HT1080 (cell line): ENCODE results near the gene CDC45. TPM values are rescaled to one million over a fixed set of nuclear protein-coding genes. Genes with fewer than 3 reads are reported as not detected.
"Not testable (repeated sequence)": the region's sequence is repeated elsewhere in the genome, so short reads cannot be mapped to it uniquely, and the experiment has no call there.

Experiments used
- DNase-seq: peaks from one replicate; pipeline ENCODE4 v3.0.0-alpha.2; 2015; ENCODE audit warnings: low read depth
- polyA plus RNA-seq, 2 experiments: library from polyadenylated mRNA; depleted of rRNA; stranded (reverse); fragments of >200 nt; gene quantifications; 2 replicates each; pipeline ENCODE4 v1.2.3, GENCODE V29; 2015
- total RNA-seq: library from RNA; depleted of rRNA; stranded (reverse); fragments of >200 nt; shearing (Covaris generic); gene quantifications from 2 replicates; pipeline ENCODE4 v1.2.3, GENCODE V29; 2014; rRNA removed

The CDC45 gene, protein sequence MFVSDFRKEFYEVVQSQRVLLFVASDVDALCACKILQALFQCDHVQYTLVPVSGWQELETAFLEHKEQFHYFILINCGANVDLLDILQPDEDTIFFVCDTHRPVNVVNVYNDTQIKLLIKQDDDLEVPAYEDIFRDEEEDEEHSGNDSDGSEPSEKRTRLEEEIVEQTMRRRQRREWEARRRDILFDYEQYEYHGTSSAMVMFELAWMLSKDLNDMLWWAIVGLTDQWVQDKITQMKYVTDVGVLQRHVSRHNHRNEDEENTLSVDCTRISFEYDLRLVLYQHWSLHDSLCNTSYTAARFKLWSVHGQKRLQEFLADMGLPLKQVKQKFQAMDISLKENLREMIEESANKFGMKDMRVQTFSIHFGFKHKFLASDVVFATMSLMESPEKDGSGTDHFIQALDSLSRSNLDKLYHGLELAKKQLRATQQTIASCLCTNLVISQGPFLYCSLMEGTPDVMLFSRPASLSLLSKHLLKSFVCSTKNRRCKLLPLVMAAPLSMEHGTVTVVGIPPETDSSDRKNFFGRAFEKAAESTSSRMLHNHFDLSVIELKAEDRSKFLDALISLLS
- 56.6 and 59.7 TPM in 2 replicates for total RNA-seq
- polyA plus RNA-seq (2015; cell fraction: cytosol; rRNA removed) = 39.8 and 46.2 TPM in 2 replicates
- 51.6 and 61.3 TPM in 2 replicates for polyA plus RNA-seq (2015; cell fraction: nucleus; rRNA removed)

DNA sequence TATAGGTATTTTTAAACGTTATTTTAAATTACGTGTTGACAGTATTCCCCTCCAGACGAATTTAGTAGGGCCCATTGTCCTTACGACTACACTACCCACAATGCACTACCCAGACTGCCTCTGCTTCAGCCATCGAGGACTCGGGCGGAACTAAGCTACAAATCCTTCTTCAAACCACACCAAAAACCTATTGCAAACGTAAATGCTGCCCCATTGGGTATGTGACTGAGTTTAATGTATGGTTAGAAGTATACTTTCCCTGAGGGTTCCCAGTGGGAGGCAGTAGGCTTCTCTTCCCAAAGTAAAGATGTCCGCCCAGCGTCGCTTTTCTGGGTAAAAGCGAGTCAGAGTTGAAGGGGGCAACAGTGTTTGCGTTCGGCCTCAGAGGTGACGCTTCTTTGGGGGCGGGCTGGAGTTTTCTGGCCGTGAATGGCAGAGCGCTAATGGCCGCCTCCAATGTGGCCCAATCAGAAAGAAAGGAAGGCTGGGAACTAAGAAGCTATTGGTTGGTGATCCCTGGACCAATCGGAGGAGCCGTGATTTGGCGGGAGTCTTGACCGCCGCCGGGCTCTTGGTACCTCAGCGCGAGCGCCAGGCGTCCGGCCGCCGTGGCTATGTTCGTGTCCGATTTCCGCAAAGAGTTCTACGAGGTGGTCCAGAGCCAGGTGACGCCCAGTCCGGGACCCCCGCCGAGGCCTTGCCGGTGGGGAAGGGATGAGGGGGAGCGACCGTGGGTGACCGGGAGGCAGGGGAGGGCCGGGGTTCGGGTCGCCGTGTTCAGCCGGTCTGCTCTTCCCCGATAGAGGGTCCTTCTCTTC is at the start of gene CDC45:
Gene CDC45, plus strand, starts transcription at position 566 of the 818 bp plus-strand sequence. Its CDS starts 49 bp downstream, at position 615.
- DNase-seq = peak; percentile 98

DNA sequence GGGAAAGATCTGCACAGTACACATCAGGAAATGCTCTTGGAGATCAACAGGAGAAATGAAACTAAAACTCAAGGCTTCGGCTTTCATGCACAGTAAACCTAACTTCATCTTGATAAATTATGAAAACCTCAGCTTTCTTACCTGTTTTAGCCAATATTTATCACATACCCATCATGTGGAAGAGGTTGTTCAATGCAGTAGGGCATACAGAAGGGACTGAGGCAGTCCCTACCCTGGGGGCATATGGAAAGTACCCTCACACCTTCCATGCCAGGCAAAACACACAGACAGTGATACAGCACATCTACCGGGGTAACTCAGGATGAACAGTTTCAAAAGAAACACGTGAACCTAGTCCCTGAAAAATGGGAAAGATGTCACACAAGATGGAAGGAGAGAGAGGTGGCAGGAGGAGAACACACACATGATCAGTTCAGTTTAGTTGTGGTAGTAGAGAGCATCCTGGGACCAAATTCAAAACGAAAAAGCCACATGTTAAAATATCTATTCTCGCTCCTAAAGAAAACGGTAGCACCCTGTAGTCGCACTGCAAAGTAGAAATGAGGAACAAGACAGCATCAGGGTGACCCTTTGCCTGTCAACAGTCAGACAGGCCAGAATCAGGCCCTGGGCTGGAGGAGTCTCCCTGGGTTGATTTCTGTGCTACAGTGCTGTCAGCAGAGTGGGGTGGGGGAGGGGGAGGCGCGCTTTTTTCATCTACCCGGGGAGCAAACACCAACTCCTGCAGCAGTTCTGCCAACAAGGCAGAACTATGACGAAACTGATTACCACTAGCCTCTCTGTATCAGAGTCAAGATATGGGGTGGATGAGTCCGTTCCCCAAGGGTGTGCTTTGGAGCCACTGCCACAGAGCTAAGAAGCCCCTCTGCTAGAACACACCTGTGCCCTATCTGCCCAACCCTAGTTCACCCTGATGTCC is 49.5 kb upstream of the CDC45 start:
- DNase-seq = peak; percentile 18

DNA sequence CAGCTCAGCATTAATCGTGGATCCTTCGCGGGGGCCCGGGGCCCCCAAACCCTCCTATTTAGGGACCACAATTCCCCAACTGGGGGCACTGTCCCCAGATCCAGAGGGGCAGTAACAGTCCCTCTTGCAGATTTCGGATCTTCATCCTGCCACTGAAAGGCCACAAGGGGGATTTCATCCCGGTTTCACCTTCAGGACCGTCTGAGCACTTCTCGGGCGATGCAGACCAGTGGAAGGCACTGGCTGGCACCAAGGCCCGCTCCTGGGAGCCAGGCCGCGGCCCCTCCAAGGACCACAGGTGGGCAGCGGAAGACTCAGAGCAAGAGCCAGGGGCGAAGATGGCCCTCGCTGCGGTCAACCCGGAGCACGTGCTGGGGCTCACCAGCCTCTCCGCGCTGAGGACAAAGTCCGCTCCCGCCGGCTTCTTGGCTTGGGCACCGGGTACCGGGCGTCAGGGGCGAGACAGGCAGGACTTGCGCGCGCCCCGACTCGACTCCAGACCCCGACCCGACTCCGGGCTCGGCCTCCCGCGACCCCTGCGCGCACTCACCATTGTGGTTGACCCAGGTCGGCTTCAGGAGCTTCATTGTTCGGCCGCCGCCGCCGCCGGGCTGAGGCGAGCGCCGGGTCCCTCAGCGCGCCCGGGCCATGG is 48.7 kb upstream of the CDC45 start:
- no peak for DNase-seq

DNA sequence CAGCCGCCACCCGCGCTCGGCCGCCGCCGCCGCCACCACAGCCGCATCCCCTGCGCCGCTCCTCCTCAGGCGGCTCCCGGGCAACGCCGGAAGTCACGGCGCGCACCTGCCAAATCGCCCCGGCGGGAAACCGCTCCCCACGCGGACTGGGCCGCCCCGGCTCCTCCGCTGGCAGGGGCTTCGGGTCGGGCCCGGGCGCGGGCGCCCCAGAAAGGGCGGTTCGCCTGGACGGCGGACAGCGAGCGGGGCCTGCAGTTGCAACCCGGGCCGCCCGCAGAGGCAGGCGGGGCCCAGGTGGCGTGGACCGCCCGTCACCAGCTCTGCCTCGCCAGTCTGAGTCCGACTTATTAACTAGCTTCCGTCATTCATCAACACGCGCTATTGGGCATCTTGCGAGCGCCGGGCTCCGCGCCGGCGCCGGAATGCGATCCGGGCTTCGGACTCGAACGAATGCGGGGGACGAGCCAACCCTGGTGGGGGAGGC is 48.0 kb upstream of the CDC45 start, which contains the start of gene HIRA:
Gene HIRA, minus strand, starts transcription at position 85 of the 484 bp plus-strand sequence. CDS start 257 bp downstream, outside the sequence.
- peak; percentile 71 for DNase-seq

DNA sequence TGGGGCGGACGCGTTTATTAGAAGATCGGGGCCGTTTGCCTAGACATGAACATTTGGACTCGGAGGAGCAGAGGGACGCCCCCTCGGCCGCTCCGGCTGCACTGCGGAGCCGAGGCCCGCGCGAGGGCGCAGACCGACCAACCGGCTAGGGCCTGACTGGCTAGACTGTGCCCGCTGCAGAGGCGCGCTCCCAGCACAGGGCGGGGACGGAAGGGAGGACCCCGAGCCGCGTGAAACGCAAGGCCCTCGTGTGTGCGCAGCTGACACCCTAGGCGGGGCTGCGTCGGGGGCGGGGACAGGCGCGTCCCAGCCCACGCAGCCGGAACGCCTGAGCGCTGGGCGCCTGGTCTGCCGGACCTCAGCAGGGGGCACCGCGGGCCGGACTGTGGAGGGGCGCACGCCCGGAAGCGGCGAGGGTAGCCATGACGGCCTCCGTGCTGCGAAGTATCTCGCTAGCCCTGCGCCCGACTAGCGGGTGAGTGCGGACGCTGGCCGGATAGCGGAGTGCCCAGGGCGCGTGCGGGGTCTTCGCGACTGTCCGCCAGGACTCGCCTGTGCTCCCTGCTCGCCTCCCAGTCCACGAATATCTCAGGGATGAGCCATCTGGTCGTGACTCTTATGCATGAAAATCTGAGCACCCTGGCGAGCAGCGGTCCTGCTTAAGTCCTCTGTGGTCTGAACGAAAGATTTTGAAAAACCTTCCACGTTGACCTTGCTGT is 47.4 kb upstream of the CDC45 start, which contains the start of gene MRPL40:
Gene MRPL40, plus strand, starts transcription at position 413 of the 719 bp plus-strand sequence. Its CDS starts 10 bp downstream, at position 423.
- peak; percentile 91 for DNase-seq

DNA sequence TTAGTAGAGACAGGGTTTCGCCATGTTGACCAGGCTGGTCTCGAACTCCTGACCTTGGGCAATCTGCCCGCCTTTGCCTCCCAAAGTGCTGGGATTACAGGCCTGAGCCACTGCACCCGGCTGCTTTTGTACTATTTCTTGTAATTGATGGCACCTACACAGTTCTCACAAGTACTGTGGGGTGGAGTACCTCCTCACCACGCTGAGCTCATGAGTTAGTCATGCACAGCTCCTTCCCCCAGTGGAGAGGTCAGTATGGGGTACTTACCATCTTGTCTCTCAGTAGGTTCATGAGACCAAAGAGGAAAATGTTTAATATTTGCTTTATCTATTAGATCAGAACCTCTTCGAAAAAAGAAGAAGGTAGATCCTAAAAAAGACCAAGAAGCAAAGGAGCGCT is 45.3 kb upstream of the CDC45 start:
- DNase-seq = no peak

DNA sequence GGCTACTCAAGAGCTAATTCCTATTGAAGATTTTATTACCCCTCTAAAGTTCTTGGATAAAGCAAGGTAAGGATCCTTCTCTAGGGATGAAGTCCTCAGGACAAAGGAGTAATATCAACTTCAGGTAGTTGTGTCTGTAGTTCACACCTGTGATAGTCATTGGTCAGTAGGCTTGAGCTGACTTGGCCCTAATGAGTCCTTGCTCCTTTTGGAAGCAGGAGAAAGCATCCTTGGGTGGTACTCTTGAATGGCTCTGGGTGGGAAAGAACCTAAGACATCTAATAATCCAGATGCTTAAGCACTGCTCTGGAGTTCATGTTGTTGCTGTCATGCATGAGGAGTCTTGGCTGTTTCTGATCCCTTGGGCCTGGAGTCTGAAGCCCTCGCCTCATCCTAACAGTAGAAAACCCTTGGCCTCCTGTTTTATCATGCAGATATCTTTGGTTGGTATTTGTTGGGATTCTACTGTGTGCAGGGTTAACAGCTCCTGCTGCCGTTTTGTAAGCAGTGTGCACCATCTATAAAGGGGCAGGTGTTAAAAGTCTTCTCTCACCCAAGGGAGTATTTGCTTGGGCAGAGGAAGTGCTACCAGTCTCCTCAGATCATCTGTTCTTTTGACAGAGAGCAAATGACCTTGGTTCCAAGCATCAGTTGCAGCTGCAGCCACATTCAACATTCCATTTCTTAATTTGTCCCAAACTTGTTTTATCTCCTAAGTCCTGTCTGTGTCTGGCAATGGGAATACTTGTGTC is 44.7 kb upstream of the CDC45 start:
- no peak for DNase-seq

DNA sequence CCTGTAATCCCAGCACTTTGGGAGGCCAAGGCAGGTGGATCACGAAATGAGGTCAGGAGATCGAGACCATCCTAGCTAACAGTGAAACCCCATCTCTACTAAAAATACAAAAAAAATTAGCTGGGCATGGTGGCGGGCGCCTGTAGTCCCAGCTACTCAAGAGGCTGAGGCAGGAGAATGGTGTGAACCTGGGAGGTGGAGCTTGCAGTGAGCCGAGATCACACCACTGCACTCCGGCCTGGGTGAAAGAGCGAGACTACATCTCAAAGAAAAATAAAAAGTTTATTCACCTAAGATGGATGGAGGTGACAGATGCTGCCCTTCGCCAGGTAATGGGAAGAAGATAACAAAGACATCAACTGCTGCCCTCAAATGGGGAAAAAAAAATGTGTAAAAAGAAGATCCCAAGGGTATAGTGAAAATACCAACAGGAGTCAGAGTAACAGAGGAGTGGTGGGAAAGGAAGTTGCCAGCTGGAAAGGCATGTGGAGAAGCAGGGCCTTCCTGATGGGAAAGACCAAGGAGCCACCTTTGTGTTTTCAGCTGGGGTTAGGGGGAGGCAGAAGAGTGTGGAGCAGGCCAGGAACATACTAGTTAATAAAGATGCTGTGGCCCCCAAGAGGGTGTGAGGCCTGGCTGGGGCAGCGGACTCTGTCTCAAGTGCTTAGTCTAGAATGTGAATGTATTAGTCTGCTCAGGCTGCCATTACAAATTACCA is 43.1 kb upstream of the CDC45 start:
- DNase-seq = not testable (repeated sequence)

DNA sequence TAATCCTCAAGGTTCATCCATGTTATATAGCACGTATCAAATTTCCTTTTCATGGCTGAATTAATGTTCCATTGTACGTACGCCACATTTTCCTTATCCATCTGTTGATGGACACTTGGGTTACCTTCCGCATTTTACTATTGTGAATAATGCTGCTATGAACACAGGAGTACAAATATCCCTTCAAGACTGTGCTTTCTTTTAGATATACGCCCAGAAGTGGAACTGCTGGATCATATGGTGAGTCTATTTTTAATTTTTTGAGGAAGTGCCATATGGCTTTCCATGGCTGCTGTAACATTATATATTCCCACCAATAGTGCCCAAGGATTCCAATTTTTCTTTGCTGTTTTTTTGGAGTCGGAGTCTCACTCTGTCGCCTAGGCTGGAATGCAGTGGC is 41.4 kb upstream of the CDC45 start:
- DNase-seq = no peak

DNA sequence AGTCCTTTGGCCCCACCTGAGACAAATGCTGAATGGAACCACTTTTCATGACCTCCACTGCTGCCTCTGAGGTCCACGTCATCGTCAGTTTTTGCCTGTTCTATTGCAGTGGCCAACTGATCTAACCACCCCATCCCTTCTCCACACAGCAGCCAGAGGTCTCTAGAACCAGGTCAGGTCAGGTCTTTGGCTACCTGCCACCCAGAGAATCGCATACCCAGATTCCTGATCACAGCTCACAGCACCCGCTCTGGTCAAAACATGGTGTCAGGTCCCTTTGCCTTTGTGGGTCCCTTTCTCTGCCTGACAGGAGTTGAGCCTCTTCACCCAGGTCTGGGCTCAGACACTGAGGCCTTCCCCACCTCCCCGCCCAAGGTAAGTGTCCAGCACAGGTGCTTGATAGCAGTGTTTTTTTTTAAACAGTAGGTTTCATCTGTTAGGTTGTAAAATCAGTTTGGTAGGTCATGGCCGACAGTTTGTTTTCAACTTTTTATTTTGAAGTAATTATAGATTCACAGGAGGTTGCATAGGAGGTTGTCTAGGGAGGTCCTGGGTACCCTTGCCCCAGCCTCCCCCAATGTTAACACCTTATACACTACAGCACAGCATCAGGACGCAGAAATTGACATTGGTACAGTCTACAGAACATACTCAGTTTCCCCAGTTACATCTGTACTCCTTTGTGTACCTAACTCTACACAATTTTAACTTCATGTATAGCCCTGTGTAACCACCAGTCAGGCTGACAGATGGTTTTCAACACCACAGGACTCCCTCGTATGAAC is 39.1 kb upstream of the CDC45 start:
- DNase-seq = no peak

DNA sequence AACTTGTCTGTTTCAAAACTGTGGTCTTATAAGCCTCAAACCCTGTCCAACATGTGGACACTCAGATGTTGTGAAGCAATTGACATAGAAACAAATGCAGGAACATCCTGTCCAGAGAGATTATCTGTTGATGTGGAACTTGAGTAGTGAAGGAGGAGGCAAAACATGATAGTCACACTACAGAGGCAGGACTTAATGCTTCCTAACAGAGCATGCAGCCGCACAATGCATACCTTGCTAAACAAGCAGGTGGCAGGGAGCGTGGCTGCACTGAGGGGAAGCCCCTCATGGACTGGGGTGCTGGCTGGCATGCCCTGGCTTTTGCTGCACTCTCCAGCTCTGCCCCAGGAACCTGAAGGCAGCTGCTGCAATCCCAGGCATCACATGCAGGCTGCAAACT is 37.6 kb upstream of the CDC45 start:
- no peak for DNase-seq

DNA sequence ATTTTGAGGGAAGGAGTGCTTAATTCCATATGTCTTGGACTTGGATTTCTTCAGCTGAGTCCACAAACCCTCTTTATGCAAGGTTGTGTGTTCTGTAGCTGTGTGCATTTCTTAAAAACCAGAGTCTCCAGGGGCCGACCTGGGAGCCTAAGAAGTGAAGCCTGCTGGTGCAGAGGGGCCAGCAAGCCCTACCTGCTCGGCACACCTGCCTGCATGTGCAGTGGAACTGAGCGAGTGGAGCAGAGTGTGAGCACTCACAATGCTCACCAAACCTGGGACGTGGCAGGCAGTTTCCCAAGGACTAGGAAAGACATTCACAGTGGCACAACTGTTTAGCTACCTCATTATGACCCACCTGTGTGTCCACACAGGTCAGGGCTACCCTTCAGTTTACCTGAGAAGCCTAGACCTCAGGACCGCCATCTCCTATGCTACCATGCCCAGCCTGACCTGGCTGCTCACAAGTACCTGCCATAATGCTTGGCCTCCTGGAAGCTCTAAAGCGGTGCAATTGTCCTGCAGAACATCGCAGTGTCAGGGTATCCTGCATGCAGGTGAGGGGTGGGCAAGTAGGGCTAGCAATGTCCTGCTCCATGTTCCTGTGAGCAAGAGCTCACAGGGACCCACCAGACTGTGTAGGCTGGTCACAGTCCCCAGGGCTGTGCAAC is 36.0 kb upstream of the CDC45 start:
- DNase-seq = no peak

DNA sequence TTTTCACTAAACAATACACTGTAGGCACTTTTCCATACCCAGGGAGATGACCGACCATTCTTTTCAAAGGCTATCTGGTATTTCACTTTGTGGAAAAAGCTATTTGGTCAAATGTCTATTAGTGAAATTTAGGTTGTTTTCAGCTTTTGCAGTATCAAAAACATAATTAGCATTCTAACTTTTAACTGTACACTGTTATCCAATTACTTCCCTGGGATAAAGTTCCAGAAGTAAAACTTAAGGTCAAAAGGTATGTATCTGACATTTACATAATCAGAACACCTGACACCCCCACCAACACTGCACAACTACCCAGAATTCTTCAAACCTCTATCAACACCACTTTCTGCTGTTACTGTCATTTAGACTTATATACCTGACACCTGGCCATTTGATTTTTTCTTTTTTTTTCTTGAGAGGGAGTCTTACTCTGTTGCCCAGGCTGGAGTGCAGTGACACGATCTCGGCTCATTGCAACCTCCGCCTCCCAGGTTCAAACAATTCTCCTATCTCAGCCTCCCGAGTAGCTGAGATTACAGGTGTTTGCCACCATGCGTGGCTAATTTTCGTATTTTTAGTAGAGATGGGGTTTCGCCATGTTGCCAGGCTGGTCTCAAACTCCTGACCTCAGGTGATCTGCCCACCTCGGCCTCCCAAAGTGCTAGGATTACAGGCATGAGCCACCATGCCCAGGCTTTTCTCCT is 34.3 kb upstream of the CDC45 start:
- not testable (repeated sequence) for DNase-seq

DNA sequence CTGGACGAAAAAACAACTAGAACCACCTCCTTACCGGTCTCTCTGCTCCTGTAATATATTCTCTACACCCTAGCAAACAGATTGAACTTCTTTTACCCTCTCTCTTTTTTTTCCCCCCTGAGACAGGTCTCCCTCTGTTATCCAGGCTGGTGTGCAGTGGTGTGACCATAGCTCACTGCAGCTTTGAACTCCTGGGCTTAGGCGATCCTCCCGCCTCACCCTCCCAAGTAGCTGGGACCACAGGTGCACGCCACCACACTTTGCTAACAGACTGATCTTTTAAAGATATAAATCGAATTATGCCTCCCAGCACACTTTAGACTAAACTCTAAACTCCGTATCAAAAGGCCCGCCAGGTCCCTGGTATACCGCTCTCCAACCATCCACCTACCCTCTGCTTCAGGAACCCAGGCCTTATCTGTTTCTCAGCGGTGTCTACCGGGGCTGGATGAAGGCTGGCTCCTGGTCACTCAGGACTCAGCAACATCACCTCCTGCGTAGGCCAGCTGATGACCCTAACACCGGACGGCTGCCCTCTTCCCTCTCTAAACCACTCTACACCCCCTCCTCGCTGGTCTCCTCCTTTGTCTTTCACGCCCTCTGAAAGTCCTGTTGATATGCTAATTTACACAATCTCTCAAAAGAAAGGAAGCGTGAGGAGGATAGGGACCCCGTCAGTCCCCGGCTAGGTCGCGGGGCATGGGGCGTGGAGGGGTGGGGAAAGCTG is 33.0 kb upstream of the CDC45 start:
- DNase-seq = no peak
